Caco-2 (cell line): ENCODE results near the gene APOLD1. TPM values are rescaled to one million over a fixed set of nuclear protein-coding genes. Genes with fewer than 3 reads are reported as not detected.

ENCODE experiments used
- BruUV-seq: library from RNA; stranded (reverse); fragments of 400-500 nt; replicated peaks from 2 replicates; lab custom pipeline; 2021; lab: Mats Ljungman, UMichigan
- CTCF ChIA-PET: fragments of 300-600 bp; sonication (Branson Sonifier 250); formaldehyde crosslinking; loops from one replicate; lab custom pipeline; 2022; ENCODE audit warnings: antibody characterized with exemption; lab: Charles Lee
- POLR2A ChIA-PET: fragments of 300-600 bp; sonication (Branson Sonifier 250); formaldehyde crosslinking; loops from one replicate; lab custom pipeline; 2022; ENCODE audit warnings: antibody characterized with exemption; lab: Charles Lee
- DNase-seq, 2 experiments: peaks; one replicate each; pipeline versions ENCODE4 v3.0.0 to v3.0.0-alpha.2; 2020 to 2022
- H3K27me3 ChIP-seq: replicated peaks from 2 replicates; pipeline ENCODE4 v1.6.0; 2011; ENCODE audit warnings: low read length; ENCODE audit not compliant: control insufficient read depth, insufficient read depth
- H3K36me3 ChIP-seq: 2 replicates; pipeline ENCODE4 v1.5.1; 2011; ENCODE audit warnings: low read length; ENCODE audit not compliant: control insufficient read depth, insufficient read depth
- H3K4me1 ChIP-seq: fragments of 250-450 bp; sonication (Bioruptor Pico); 2 replicates; pipeline ENCODE4 v1.5.1; 2020; ENCODE audit warnings: mild to moderate bottlenecking
- H3K4me3 ChIP-seq: 2 replicates; pipeline ENCODE4 v1.5.1; 2011; ENCODE audit warnings: low read depth, mild to moderate bottlenecking, control low read depth, low read length
- H3K9me3 ChIP-seq: fragments of 250-450 bp; sonication (Bioruptor Pico); 2 replicates; pipeline ENCODE4 v1.5.1; 2020; ENCODE audit warnings: mild to moderate bottlenecking, moderate library complexity
- H3K27ac Mint-ChIP-seq: one replicate; pipeline ENCODE4 v1.8.0; 2022; ENCODE audit warnings: mixed read lengths; ENCODE audit not compliant: unreplicated experiment
- H3K27me3 Mint-ChIP-seq: one replicate; pipeline ENCODE4 v1.8.0; 2022; ENCODE audit warnings: mixed read lengths; ENCODE audit not compliant: insufficient read depth, unreplicated experiment
- H3K36me3 Mint-ChIP-seq: one replicate; pipeline ENCODE4 v1.8.0; 2022; ENCODE audit warnings: mild to moderate bottlenecking, mixed read lengths; ENCODE audit not compliant: insufficient read depth, unreplicated experiment
- H3K4me1 Mint-ChIP-seq: one replicate; pipeline ENCODE4 v1.8.0; 2022; ENCODE audit warnings: low read depth, mixed read lengths; ENCODE audit not compliant: unreplicated experiment
- H3K4me3 Mint-ChIP-seq: one replicate; pipeline ENCODE4 v1.8.0; 2022; ENCODE audit warnings: mild to moderate bottlenecking, moderate library complexity, mixed read lengths; ENCODE audit not compliant: unreplicated experiment
- H3K9me3 Mint-ChIP-seq: one replicate; pipeline ENCODE4 v1.8.0; 2022; ENCODE audit warnings: mixed read lengths; ENCODE audit not compliant: unreplicated experiment
- CTCF ChIP-seq, 2 experiments: fragments of 200-600 bp in 1 of 2; IDR thresholded peaks; 1 replicate in 1 of 2; 2 replicates in 1 of 2; pipeline versions ENCODE4 v1.5.1 to v1.8.0; 2011 to 2022; ENCODE audit warnings: antibody characterized with exemption in 1 of 2, control low read depth in 1 of 2, inconsistent platforms in 1 of 2, low read depth in 1 of 2, low read length in 1 of 2, mild to moderate bottlenecking in 1 of 2, moderate library complexity in 1 of 2; ENCODE audit not compliant: insufficient read depth in 1 of 2, severe bottlenecking in 1 of 2, unreplicated experiment in 1 of 2
- intact Hi-C: fragments of 100-400 bp; cut with micrococcal nuclease; formaldehyde crosslinking; loops from one replicate; pipeline ENCODE4 v1.10.0; 2022; ENCODE audit not compliant: unreplicated experiment
- total RNA-seq: library from RNA; stranded (reverse); gene quantifications from 2 replicates; pipeline ENCODE4 v1.2.3, GENCODE V29; 2022

The APOLD1 gene
- total RNA-seq, 1 experiment from 2014 or later, result 4.1 TPM

- intact Hi-C loops, result no loop called here
- H3K4me1 ChIP-seq, result peaks cover 33% of the 10 kb centered on the region
- H3K4me3 ChIP-seq, result no peak overlapping the region
- H3K9me3 ChIP-seq, result no peaks in the 10 kb centered on the region
- peaks cover 5% of the 10 kb centered on the region for H3K36me3 Mint-ChIP-seq
- H3K27me3 Mint-ChIP-seq, result no peaks in the 10 kb centered on the region
- H3K36me3 ChIP-seq, result no peaks in the 10 kb centered on the region
- no peak overlapping the region for H3K4me3 Mint-ChIP-seq
- H3K9me3 Mint-ChIP-seq, result peaks cover 9% of the 10 kb centered on the region
- H3K27me3 ChIP-seq, result no peaks in the 10 kb centered on the region
- no peak overlapping the region for H3K27ac Mint-ChIP-seq
- CTCF ChIA-PET, result interaction anchor here (1.8 kb wide), 1 partner anchor 42 kb away, joined by 5 read pairs; no protein-coding TSS in a partner anchor
- no peak for DNase-seq
- no peak for TF ChIP-seq CTCF (IDR thresholded peaks at IDR 0.05; ENCODE audit: insufficient read depth in 1 of 2, low read depth in 1 of 2, low read length in 1 of 2, severe bottlenecking in 1 of 2, unreplicated experiment in 1 of 2)
- POLR2A ChIA-PET, result interaction anchor here (0.6 kb wide), 1 partner anchor 57 kb away, joined by 12 read pairs; no protein-coding TSS in a partner anchor
- peaks cover 40% of the 10 kb centered on the region for H3K4me1 Mint-ChIP-seq
- BruUV-seq, result no TSS peak
Observed at GRCh38 chr12:12779529-12779928, 5.9 kb upstream of the APOLD1 start.

GRCh38 chr12:12784116-12784515, 1.3 kb upstream of the APOLD1 start:
- Histone ChIP-seq H3K4me3 (no peak overlapping the region), H3K27me3 (no peaks in the 10 kb centered on the region), H3K9me3 (no peaks in the 10 kb centered on the region), H3K4me1 (peaks cover 34% of the 10 kb centered on the region), H3K36me3 (no peaks in the 10 kb centered on the region)
- intact Hi-C loops, result no loop called here
- POLR2A ChIA-PET, result no interaction called here
- H3K27me3 Mint-ChIP-seq, result no peaks in the 10 kb centered on the region
- peaks cover 12% of the 10 kb centered on the region for H3K4me1 Mint-ChIP-seq
- peaks cover 5% of the 10 kb centered on the region for H3K36me3 Mint-ChIP-seq
- CTCF ChIA-PET, result no interaction called here
- H3K4me3 Mint-ChIP-seq, result no peak overlapping the region
- no peak for TF ChIP-seq CTCF (IDR thresholded peaks at IDR 0.05; ENCODE audit: insufficient read depth in 1 of 2, low read depth in 1 of 2, low read length in 1 of 2, severe bottlenecking in 1 of 2, unreplicated experiment in 1 of 2)
- no peak overlapping the region for H3K27ac Mint-ChIP-seq
- DNase-seq, result no peak
- no TSS peak for BruUV-seq
- peaks cover 9% of the 10 kb centered on the region for H3K9me3 Mint-ChIP-seq

- Histone ChIP-seq H3K4me1 (peaks cover 42% of the 10 kb centered on the region), H3K27me3 (no peaks in the 10 kb centered on the region), H3K9me3 (no peaks in the 10 kb centered on the region), H3K4me3 (peak overlapping the region; percentile 65), H3K36me3 (no peaks in the 10 kb centered on the region)
- DNase-seq, result no peak
- peaks cover 9% of the 10 kb centered on the region for H3K9me3 Mint-ChIP-seq
- intact Hi-C loops, result loop anchor here (5.0 kb wide), 1 partner anchor 426 kb away; no protein-coding TSS in a partner anchor
- ChIA-PET CTCF (interaction anchor here (0.5 to 2.2 kb wide), 7 partner anchors 26 to 380 kb away, joined by 3 to 13 read pairs (median 6); partner anchors contain the start of gene GPRC5A), POLR2A (interaction anchor here (0.6 to 2.0 kb wide), 9 partner anchors 10 to 771 kb away, joined by 3 to 8 read pairs (median 5); partner anchors contain the start of gene DDX47)
- H3K4me1 Mint-ChIP-seq, result peaks cover 17% of the 10 kb centered on the region
- H3K36me3 Mint-ChIP-seq, result peaks cover 5% of the 10 kb centered on the region
- no peak for TF ChIP-seq CTCF (IDR thresholded peaks at IDR 0.05; ENCODE audit: insufficient read depth in 1 of 2, low read depth in 1 of 2, low read length in 1 of 2, severe bottlenecking in 1 of 2, unreplicated experiment in 1 of 2)
- H3K4me3 Mint-ChIP-seq, result peak overlapping the region; percentile 88
- TSS peak; percentile 83 for BruUV-seq
- H3K27ac Mint-ChIP-seq, result peak overlapping the region; percentile 95
- no peaks in the 10 kb centered on the region for H3K27me3 Mint-ChIP-seq
Observed at GRCh38 chr12:12786351-12786705, 869 bp downstream of the APOLD1 start.
